ENCODE data around the gene CT55.

DNA sequence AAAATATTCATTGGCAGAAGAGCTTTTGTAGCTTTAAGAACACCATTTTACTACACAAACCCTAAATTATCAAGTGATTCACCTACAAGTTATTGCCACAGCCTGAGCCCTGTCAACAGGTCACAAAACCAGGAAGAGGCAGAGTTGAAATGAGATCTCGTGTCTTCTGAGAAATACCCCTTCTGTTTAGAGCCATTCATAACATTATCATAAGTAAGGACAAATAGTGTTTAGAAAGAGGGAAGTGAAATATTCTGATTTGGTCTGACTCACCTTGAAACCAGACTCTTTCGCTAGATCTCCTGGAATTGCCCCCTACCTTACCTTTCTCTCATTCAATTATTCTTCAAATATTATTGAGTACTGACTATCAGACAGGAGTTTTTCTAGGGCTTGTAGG lies 56.8 kb downstream of the CT55 start:
- TF ChIP-seq CTCF (IDR thresholded peaks at IDR 0.05), result no peak
- TF ChIP-seq POLR2A (IDR thresholded peaks at IDR 0.05), result no peak

All from body of pancreas (tissue), 4 donors.